HepG2 (cell line): ENCODE results near the gene TCF12. TPM values are rescaled to one million over a fixed set of nuclear protein-coding genes. Genes with fewer than 3 reads are reported as not detected.
A peak's percentile ranks its signal among the peaks of the same experiment; 100 is the strongest.

Experiments
- ATAC-seq: fragments of 200-7000 bp; cut with Tn5 transposase; 3 replicates; pipeline ENCODE4 v1.9.1; 2020; ENCODE audit warnings: mild to moderate bottlenecking, moderate library complexity
- BruUV-seq: library from RNA; stranded (reverse); fragments of 400-500 nt; replicated peaks from 2 replicates; lab custom pipeline; 2021; lab: Mats Ljungman, UMichigan
- CTCF ChIA-PET: fragments of 300-600 bp; formaldehyde crosslinking; extraction: SDS; loops from one replicate; lab custom pipeline; 2021; ENCODE audit warnings: low total read pairs, inconsistent platforms, low intra/inter-chr PET ratio; lab: Yijun Ruan, JAX
- POLR2A ChIA-PET: fragments of 350-600 bp; sonication (Branson Sonifier 250); formaldehyde crosslinking; loops from one replicate; lab custom pipeline; 2020; ENCODE audit warnings: antibody characterized with exemption, inconsistent platforms; lab: Yijun Ruan, JAX
- DNase-seq: peaks from one replicate; pipeline ENCODE4 v3.0.0-alpha.2; 2015; ENCODE audit warnings: low spot score
- FAIRE-seq: peaks from 3 replicates; lab custom pipeline; 2011; peaks lifted over from hg19 to GRCh38; lab: Jason Lieb, UNC
- H2AFZ ChIP-seq: one replicate; pipeline ENCODE4 v1.6.1; 2011; ENCODE audit warnings: low read length, inconsistent platforms
- H3K27ac ChIP-seq: fragments of 300-600 bp; 3 replicates; pipeline ENCODE4 v1.8.0; 2011; ENCODE audit warnings: mixed run types, mild to moderate bottlenecking, mixed read lengths, low read length, inconsistent platforms; ENCODE audit not compliant: insufficient read depth; ENCODE audit errors: extremely low read length
- H3K27me3 ChIP-seq, 2 experiments: fragments of 200-600 bp in 1 of 2; 2 replicates in 1 of 2; 3 replicates in 1 of 2; pipeline versions ENCODE4 v1.6.0 to v1.8.0; 2011; ENCODE audit warnings: low read length in 2 of 2, mild to moderate bottlenecking in 2 of 2, moderate library complexity in 2 of 2, inconsistent platforms in 1 of 2; ENCODE audit not compliant: insufficient read depth in 2 of 2, control insufficient read depth in 1 of 2
- H3K36me3 ChIP-seq, 2 experiments: fragments of 200-600 bp in 1 of 2; replicated peaks in 1 of 2; 2 replicates in 1 of 2; 3 replicates in 1 of 2; pipeline versions ENCODE4 v1.5.1 to v1.8.0; 2011; ENCODE audit warnings: low read length in 2 of 2, inconsistent platforms in 1 of 2; ENCODE audit not compliant: insufficient read depth in 2 of 2, control insufficient read depth in 1 of 2
- H3K4me1 ChIP-seq: 2 replicates; pipeline ENCODE4 v1.5.1; 2012; ENCODE audit warnings: low read length, inconsistent platforms; ENCODE audit not compliant: insufficient read depth
- H3K4me2 ChIP-seq: 2 replicates; pipeline ENCODE4 v1.6.0; 2011; ENCODE audit warnings: low read depth, low read length, inconsistent platforms
- H3K4me3 ChIP-seq, 3 experiments: fragments of 200-600 bp in 1 of 3; sonication (generic), shearing (Covaris generic) in 1 of 3; replicated peaks in 1 of 3; 2 replicates each; pipeline ENCODE4 v1.5.1; 2011 to 2016; ENCODE audit warnings: low read length in 3 of 3, inconsistent platforms in 2 of 3, low read depth in 2 of 3, mild to moderate bottlenecking in 2 of 3, control low read depth in 1 of 3, mixed read lengths in 1 of 3; ENCODE audit not compliant: insufficient read depth in 1 of 3
- H3K79me2 ChIP-seq: one replicate; pipeline ENCODE4 v1.6.1; 2011; ENCODE audit warnings: low read length, inconsistent platforms; ENCODE audit not compliant: insufficient read depth
- H3K9ac ChIP-seq: 2 replicates; pipeline ENCODE4 v1.6.0; 2011; ENCODE audit warnings: mild to moderate bottlenecking, low read depth, low read length, inconsistent platforms; ENCODE audit not compliant: insufficient read depth
- H3K9me3 ChIP-seq: 2 replicates; pipeline ENCODE4 v1.5.1; 2012; ENCODE audit warnings: mild to moderate bottlenecking, low read length
- H4K20me1 ChIP-seq: 2 replicates; pipeline ENCODE4 v1.6.0; 2011; ENCODE audit warnings: inconsistent platforms, mild to moderate bottlenecking, low read length, moderate library complexity; ENCODE audit not compliant: insufficient read depth
- AHR ChIP-seq: IDR thresholded peaks from 2 replicates; pipeline ENCODE4 v1.6.1; 2018; ENCODE audit warnings: missing genetic modification reagents, missing compliant biosample characterization
- CEBPB ChIP-seq: IDR thresholded peaks from 2 replicates; pipeline ENCODE4 v1.6.1; 2011; ENCODE audit warnings: low read depth, low read length, improper control_type of control experiment, borderline replicate concordance
- CEBPG ChIP-seq: IDR thresholded peaks from 2 replicates; pipeline ENCODE4 v1.6.1; 2016
- FOXA3 ChIP-seq: IDR thresholded peaks from 2 replicates; pipeline ENCODE4 v1.6.1; 2016; ENCODE audit warnings: missing genetic modification reagents, missing compliant biosample characterization
- HNF4G ChIP-seq, 2 experiments: sonication (generic) in 1 of 2; formaldehyde crosslinking in 1 of 2; IDR thresholded peaks; 2 replicates each; pipeline versions ENCODE4 v1.4.0 to v1.6.1; 2011 to 2020; ENCODE audit warnings: borderline replicate concordance in 2 of 2, low read depth in 2 of 2, mild to moderate bottlenecking in 2 of 2, low read length in 1 of 2, missing genetic modification reagents in 1 of 2, moderate library complexity in 1 of 2
- HNRNPL ChIP-seq: fragments of 200-400 bp; formaldehyde crosslinking; IDR thresholded peaks from 2 replicates; pipeline ENCODE4 v1.6.1; 2017; ENCODE audit warnings: mild to moderate bottlenecking, low read depth, low read length
- MAFG ChIP-seq: sonication (generic); formaldehyde crosslinking; IDR thresholded peaks from 2 replicates; pipeline ENCODE4 v1.5.1; 2020; ENCODE audit warnings: mild to moderate bottlenecking, missing genetic modification reagents
- POLR2A ChIP-seq, 2 experiments: IDR thresholded peaks; 2 replicates each; pipeline ENCODE4 v1.6.1; 2011; ENCODE audit warnings: low read depth in 2 of 2, low read length in 2 of 2, mild to moderate bottlenecking in 1 of 2, moderate library complexity in 1 of 2; ENCODE audit not compliant: insufficient read depth in 1 of 2
- RELA ChIP-seq: sonication (generic); formaldehyde crosslinking; IDR thresholded peaks from 2 replicates; pipeline ENCODE4 v1.4.0; 2020; ENCODE audit warnings: missing genetic modification reagents
- RXRA ChIP-seq: sonication (generic); formaldehyde crosslinking; IDR thresholded peaks from 2 replicates; pipeline ENCODE4 v1.5.1; 2020; ENCODE audit warnings: missing genetic modification reagents
- SAP130 ChIP-seq: IDR thresholded peaks from 2 replicates; pipeline ENCODE4 v1.6.1; 2016; ENCODE audit warnings: low read depth
- SRSF1 ChIP-seq: fragments of 200-400 bp; formaldehyde crosslinking; optimal IDR thresholded peaks from 2 replicates; pipeline ENCODE3; 2017; ENCODE audit warnings: mild to moderate bottlenecking, low read depth, low read length, moderate library complexity
- ZFP36L2 ChIP-seq: sonication (generic); formaldehyde crosslinking; IDR thresholded peaks from 2 replicates; pipeline ENCODE4 v1.4.0; 2020; ENCODE audit warnings: missing genetic modification reagents
- ZNF230 ChIP-seq: sonication (generic); formaldehyde crosslinking; IDR thresholded peaks from 2 replicates; pipeline ENCODE4 v1.4.0; 2020; ENCODE audit warnings: mild to moderate bottlenecking, missing genetic modification reagents
- ZNF446 ChIP-seq: sonication (generic); formaldehyde crosslinking; IDR thresholded peaks from 2 replicates; pipeline ENCODE4 v1.5.0; 2020; ENCODE audit warnings: mild to moderate bottlenecking, missing genetic modification reagents
- ZNF703 ChIP-seq: sonication (generic); formaldehyde crosslinking; IDR thresholded peaks from 2 replicates; pipeline ENCODE4 v1.5.1; 2020; ENCODE audit warnings: missing genetic modification reagents, mild to moderate bottlenecking, moderate library complexity, borderline replicate concordance
- WGBS: methylation state at CpG from one replicate; pipeline ENCODE4 v1.1.6; 2017; ENCODE audit warnings: low lambda C conversion rate; 5-methylcytosine and 5-hydroxymethylcytosine counted together
- in situ Hi-C: cut with HindIII; loops from 2 replicates; pipeline ENCODE4 v1.10.0; 2017; ENCODE audit warnings: low pct_unique_long_range_greater_than_20kb; ENCODE audit not compliant: extremely low pct_ligation_motif_present
- intact Hi-C: fragments of 100-400 bp; cut with micrococcal nuclease; formaldehyde crosslinking; loops from one replicate; pipeline ENCODE4 v1.10.0; 2022; ENCODE audit not compliant: unreplicated experiment
- polyA plus RNA-seq, 8 experiments: library from polyadenylated mRNA; depleted of rRNA in 3 of 8; stranded (reverse) in 7 of 8; unstranded in 1 of 8; fragments of >200 nt; fragmentation: Illumina TruSeq in 4 of 8; extraction: Trizol in 4 of 8; gene quantifications; 2 replicates each; pipeline versions ENCODE4 v1.2.1 to v1.2.3, GENCODE V29; 2011 to 2016; ENCODE audit warnings: low read depth in 4 of 8, missing spikeins in 1 of 8, mixed read lengths in 1 of 8; ENCODE audit not compliant: insufficient read depth in 1 of 8
- total RNA-seq, 5 experiments: library from RNA; depleted of rRNA; stranded (reverse); fragments of >200 nt; fragmentation: Illumina TruSeq; extraction: Trizol; gene quantifications; 2 replicates each; pipeline ENCODE4 v1.2.3, GENCODE V29; 2016; ENCODE audit warnings: low read depth in 1 of 5
- TF ChIP-seq, protein P1 (sequence below): sonication (generic); formaldehyde crosslinking; IDR thresholded peaks from 2 replicates; pipeline ENCODE4 v1.4.0; 2020; ENCODE audit warnings: missing genetic modification reagents

TCF12 gene
- total and polyA plus RNA-seq, 2 of the 13 experiments (the other 11 are each of a cell fraction or from before 2014, with no cell fraction given) = 48.6 to 51.1 TPM

- Histone ChIP-seq H3K4me2 (no peak overlapping the region), H3K4me1 (no peaks in the 10 kb centered on the region), H3K79me2 (no peaks in the 10 kb centered on the region), H3K9me3 (no peaks in the 10 kb centered on the region), H3K36me3 (peaks cover 6 to 43% of the 10 kb centered on the region in 2 experiments), H2AFZ (no peak overlapping the region), H4K20me1 (no peaks in the 10 kb centered on the region), H3K9ac (no peak overlapping the region), H3K4me3 (no peak overlapping the region), H3K27me3 (no peaks in the 10 kb centered on the region), H3K27ac (no peak overlapping the region)
- TF ChIP-seq FOXA3 (no peak), AHR (CRISPR knock-in tag) (no peak), ZNF446 (no peak), CEBPB (peak; percentile 37; the same call in 1 of the 2 replicates), ZFP36L2 (CRISPR knock-in tag) (no peak)
- no TSS peak for BruUV-seq
- ATAC-seq = no peak
- FAIRE-seq = no peak
- intact Hi-C loops = no loop called here
- ChIA-PET CTCF (no interaction called here), POLR2A (no interaction called here)
- WGBS = 85% methylated on average over 5 of the region's 5 CpGs
- no peak for DNase-seq
- in situ Hi-C loops = no loop called here
Observed at GRCh38 chr15:57253082-57253481, 334.6 kb downstream of the TCF12 start.

DNA sequence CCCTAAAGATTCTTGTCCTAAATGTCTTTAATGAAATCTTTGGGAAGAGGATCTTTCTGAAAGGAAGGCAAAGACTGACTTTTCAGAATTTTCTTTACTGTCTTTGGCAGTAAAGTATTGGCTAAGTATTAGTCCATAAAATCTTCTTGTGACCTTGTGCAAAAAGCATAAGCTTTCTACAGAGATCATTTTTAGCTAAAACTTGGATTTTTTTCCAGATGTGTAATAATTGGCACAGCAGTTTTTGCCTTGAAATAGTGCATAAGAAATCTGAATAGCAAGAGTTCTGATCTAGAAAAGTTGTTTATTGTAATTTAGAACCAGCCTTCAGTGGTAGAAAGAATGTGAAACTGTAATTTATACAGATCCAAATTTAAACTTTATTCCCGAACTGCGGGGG, 335.1 kb downstream of the TCF12 start:
- intact Hi-C loops = no loop called here
- no TSS peak for BruUV-seq
- no peak for DNase-seq
- Histone ChIP-seq H3K9me3 (no peaks in the 10 kb centered on the region), H3K4me3 (no peak overlapping the region), H3K4me1 (no peaks in the 10 kb centered on the region), H4K20me1 (no peaks in the 10 kb centered on the region), H3K79me2 (no peaks in the 10 kb centered on the region), H3K27me3 (no peaks in the 10 kb centered on the region), H2AFZ (no peak overlapping the region), H3K4me2 (no peak overlapping the region), H3K27ac (no peak overlapping the region), H3K9ac (no peak overlapping the region), H3K36me3 (peaks cover 6 to 44% of the 10 kb centered on the region in 2 experiments)
- 99% methylated on average over 2 of the region's 2 CpGs for WGBS
- ChIA-PET POLR2A (no interaction called here), CTCF (no interaction called here)
- in situ Hi-C loops = no loop called here
- ATAC-seq = no peak
- FAIRE-seq = no peak
- TF ChIP-seq ZNF703 (CRISPR knock-in tag) = no peak
- TF ChIP-seq SRSF1 = no peak
- TF ChIP-seq SAP130 (CRISPR knock-in tag) = no peak
- TF ChIP-seq, protein P1, sequence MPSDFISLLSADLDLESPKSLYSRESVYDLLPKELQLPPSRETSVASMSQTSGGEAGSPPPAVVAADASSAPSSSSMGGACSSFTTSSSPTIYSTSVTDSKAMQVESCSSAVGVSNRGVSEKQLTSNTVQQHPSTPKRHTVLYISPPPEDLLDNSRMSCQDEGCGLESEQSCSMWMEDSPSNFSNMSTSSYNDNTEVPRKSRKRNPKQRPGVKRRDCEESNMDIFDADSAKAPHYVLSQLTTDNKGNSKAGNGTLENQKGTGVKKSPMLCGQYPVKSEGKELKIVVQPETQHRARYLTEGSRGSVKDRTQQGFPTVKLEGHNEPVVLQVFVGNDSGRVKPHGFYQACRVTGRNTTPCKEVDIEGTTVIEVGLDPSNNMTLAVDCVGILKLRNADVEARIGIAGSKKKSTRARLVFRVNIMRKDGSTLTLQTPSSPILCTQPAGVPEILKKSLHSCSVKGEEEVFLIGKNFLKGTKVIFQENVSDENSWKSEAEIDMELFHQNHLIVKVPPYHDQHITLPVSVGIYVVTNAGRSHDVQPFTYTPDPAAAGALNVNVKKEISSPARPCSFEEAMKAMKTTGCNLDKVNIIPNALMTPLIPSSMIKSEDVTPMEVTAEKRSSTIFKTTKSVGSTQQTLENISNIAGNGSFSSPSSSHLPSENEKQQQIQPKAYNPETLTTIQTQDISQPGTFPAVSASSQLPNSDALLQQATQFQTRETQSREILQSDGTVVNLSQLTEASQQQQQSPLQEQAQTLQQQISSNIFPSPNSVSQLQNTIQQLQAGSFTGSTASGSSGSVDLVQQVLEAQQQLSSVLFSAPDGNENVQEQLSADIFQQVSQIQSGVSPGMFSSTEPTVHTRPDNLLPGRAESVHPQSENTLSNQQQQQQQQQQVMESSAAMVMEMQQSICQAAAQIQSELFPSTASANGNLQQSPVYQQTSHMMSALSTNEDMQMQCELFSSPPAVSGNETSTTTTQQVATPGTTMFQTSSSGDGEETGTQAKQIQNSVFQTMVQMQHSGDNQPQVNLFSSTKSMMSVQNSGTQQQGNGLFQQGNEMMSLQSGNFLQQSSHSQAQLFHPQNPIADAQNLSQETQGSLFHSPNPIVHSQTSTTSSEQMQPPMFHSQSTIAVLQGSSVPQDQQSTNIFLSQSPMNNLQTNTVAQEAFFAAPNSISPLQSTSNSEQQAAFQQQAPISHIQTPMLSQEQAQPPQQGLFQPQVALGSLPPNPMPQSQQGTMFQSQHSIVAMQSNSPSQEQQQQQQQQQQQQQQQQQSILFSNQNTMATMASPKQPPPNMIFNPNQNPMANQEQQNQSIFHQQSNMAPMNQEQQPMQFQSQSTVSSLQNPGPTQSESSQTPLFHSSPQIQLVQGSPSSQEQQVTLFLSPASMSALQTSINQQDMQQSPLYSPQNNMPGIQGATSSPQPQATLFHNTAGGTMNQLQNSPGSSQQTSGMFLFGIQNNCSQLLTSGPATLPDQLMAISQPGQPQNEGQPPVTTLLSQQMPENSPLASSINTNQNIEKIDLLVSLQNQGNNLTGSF (CRISPR knock-in tag) = no peak
- no peak for TF ChIP-seq HNRNPL
- TF ChIP-seq ZNF230 (CRISPR knock-in tag) = no peak
- TF ChIP-seq CEBPG = no peak
- TF ChIP-seq RXRA (CRISPR knock-in tag) = no peak
- TF ChIP-seq MAFG = no peak
- no peak for TF ChIP-seq HNF4G (IDR thresholded peaks at IDR 0.05; ENCODE audit: borderline replicate concordance, low read depth, low read length)
- no peak for TF ChIP-seq HNF4G (CRISPR knock-in tag; IDR thresholded peaks at IDR 0.05; ENCODE audit: borderline replicate concordance, low read depth)
- TF ChIP-seq RELA = no peak
- no peak for TF ChIP-seq POLR2A (IDR thresholded peaks at IDR 0.05; ENCODE audit: insufficient read depth in 1 of 2, low read depth in 2 of 2, low read length in 2 of 2)
